HEK293 (cell line): Measurements from ENCODE around the gene CHST9.

ENCODE experiments used
- ZNF175 ChIP-seq: fragments of 450-650 bp; formaldehyde crosslinking; IDR thresholded peaks from 2 replicates; pipeline ENCODE4 v1.5.1; 2016; ENCODE audit warnings: missing biosample characterization, missing genetic modification characterization
- ZNF239 ChIP-seq: fragments of 450-650 bp; formaldehyde crosslinking; IDR thresholded peaks from 2 replicates; pipeline ENCODE4 v1.5.1; 2016; ENCODE audit warnings: missing biosample characterization, missing genetic modification characterization

DNA sequence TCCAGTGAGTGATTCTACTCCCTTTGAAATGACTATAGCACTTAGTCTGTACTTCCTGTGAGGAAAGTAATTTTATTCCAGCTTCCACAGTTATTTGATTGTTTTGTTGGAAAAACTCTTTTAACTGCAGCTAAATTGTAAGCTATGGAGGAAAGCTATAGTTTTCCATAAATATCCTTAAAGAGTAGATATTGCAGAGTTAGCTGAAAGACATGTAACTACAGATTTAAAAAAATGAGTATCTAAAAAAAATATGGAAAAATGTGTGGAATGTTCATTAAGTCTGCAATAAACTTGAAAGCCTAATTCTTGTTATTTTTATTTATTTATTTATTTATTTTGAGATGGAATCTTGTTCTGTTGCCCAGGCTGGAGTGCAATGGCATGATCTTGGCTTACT lies 262.8 kb downstream of the CHST9 start:
- TF ChIP-seq ZNF239 (tag by site-specific recombination) = no peak
- TF ChIP-seq ZNF175 = no peak
